ENCODE data around the gene TCF3. TPM values are rescaled to one million over a fixed set of nuclear protein-coding genes. Genes with fewer than 3 reads are reported as not detected.

The TCF3 gene
- total RNA-seq, 1 experiment from 2014 or later, result 208 TPM

DNA sequence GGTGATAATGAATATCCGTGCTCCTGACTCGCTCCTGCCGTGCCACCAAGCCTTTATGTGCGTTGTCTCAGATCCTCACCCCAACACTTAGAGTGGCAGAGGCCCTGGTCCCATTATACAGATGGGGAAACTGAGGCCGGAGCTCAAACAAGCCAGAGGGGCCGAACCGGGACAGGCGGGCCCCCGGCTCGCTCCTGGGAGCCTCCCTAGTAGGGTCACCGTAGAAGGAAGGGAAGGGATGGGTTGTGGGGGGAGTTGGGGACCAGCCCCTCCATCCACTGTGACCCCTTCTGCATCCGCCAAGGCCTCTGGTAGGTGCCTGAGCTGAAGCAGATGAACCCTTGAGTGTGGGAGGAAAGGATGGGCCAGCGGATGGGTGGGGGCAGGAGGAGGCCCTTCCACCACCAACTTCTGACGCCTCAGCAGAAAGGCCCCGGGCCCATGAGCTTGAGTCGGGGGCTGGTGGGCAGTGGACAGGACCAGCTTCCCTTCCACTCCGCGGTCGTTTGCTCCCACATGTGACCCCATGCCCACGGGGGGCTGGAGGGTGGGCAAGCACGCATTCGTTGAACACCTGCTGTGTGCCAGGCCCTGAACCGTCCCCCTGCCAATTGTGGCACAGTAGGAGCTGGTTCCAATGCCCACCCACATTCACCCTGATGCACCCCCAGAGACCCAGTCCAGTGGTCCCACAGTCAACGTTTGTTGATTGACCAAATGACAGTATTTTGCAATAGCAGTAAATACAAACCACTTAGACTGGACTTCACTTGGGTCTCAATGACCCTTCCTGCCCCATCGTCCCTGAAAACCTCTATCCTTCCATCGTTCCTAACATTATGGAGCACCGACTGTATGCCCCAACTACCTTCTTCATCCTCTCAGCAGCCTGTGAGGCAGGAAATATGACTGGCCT, 24.2 kb upstream of the TCF3 start:
- RAD21 ChIA-PET (ENCODE audit: low non-redundant PET in 1 of 2, low total read pairs in 2 of 2, uncharacterized antibody in 2 of 2, unreplicated experiment in 2 of 2), result no interaction called here
- DNase-seq (ENCODE audit: low read depth, low spot score) (no peak), ATAC-seq (no peak)
- TF ChIP-seq RAD21 (IDR thresholded peaks at IDR 0.05; ENCODE audit: low read depth) (no peak), ZFX (IDR thresholded peaks at IDR 0.05) (no peak), SIN3A (IDR thresholded peaks at IDR 0.05; ENCODE audit: low read depth) (no peak), ELF1 (IDR thresholded peaks at IDR 0.05; ENCODE audit: borderline replicate concordance, low read depth) (no peak), YY1 (IDR thresholded peaks at IDR 0.05; ENCODE audit: extremely low read depth, insufficient replicate concordance, low read depth, low read length) (no peak), JUND (IDR thresholded peaks at IDR 0.05) (no peak), EZH2phosphoT487 (IDR thresholded peaks at IDR 0.05; ENCODE audit: borderline replicate concordance) (no peak)
- Histone ChIP-seq H2AFZ (ENCODE audit: low read depth, low read length, poor library complexity, severe bottlenecking) (no peak overlapping the region), H3K4me3 (replicated peaks in 1 of 2; ENCODE audit: low read depth in 1 of 2, low read length in 2 of 2) (0 out of 4 replicates have a peak overlapping the region, but pooled peaks of 1 of the 2 experiments have one; percentile 50), H4K20me1 (ENCODE audit: insufficient read depth) (no peaks in the 10 kb centered on the region), H3K9me3 (ENCODE audit: control insufficient read depth in 1 of 2, insufficient read depth in 1 of 2, low read depth in 1 of 2, low read length in 2 of 2) (no peaks in the 10 kb centered on the region), H3K79me2 (ENCODE audit: insufficient read depth, low read length) (no peaks in the 10 kb centered on the region), H3K27ac (ENCODE audit: low read depth, low read length) (no peak overlapping the region), H3K4me2 (ENCODE audit: low read length) (peak overlapping the region; percentile 79), H3K4me1 (ENCODE audit: control insufficient read depth in 1 of 2, insufficient read depth in 2 of 2, low read length in 2 of 2) (peaks cover 4 to 43% of the 10 kb centered on the region in 2 experiments; a peak in 3 of 4 replicates), H3K27me3 (ENCODE audit: insufficient read depth, low read length) (no peaks in the 10 kb centered on the region), H3K9ac (ENCODE audit: low read length) (no peak overlapping the region; the same call in 1 of the 2 replicates), H3K36me3 (ENCODE audit: control insufficient read depth in 1 of 2, insufficient read depth in 2 of 2, low read length in 2 of 2) (no peaks in the 10 kb centered on the region), H3K9me2 (ENCODE audit: insufficient read depth) (no peaks in the 10 kb centered on the region)
- intact Hi-C loops (cut with micrococcal nuclease), result no loop called here
- POLR2A ChIA-PET, result no interaction called here
- CTCF ChIA-PET, result no interaction called here
- no TSS peak for BruUV-seq (replicated peaks)

DNA sequence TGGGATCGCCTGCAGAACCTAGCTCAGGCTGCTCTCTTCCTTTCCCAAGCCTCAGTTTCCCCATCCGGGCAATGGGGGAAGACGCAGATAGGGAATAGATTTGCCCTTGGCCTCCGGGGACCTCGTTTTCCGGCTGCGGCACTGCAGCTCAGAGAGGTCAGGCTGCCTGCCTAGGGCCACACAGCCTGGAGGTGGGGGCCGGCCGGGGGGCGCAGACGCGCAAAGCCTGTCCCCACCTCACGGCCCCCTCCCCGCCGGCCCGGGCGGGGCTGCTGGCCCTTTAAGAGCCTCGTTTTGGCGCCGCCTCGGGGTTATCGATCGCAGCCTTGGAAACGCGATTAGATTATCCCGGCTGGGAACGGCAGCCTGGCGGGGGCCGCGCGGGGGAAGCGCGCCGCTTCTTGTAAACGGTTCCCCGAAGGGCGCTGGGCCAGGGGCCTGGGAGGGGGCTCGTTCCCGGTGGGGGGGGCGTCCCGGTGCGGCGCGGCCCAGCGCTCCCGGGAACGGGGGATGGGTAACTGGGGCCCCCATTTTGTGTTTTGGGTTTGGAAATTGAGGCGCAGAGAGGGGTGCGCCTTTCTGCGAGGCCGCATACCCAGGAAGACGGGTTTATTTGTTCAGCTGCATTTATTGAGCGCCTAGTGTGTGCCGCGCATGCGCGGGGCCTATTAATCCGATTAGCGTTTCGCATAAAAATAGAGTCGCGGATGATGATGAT, 23.4 kb upstream of the TCF3 start:
- H3K9ac ChIP-seq (ENCODE audit: low read length), result peak overlapping the region; percentile 32; the same call in 1 of the 2 replicates
- no peaks in the 10 kb centered on the region for H3K9me2 ChIP-seq (ENCODE audit: insufficient read depth)
- H2AFZ ChIP-seq (ENCODE audit: low read depth, low read length, poor library complexity, severe bottlenecking), result peak overlapping the region; percentile 88
- RAD21 ChIA-PET (ENCODE audit: low non-redundant PET in 1 of 2, low total read pairs in 2 of 2, uncharacterized antibody in 2 of 2, unreplicated experiment in 2 of 2), result no interaction called here
- no peak for ATAC-seq
- peaks cover 4 to 47% of the 10 kb centered on the region in 2 experiments; a peak in 3 of 4 replicates for H3K4me1 ChIP-seq (ENCODE audit: control insufficient read depth in 1 of 2, insufficient read depth in 2 of 2, low read length in 2 of 2)
- H3K79me2 ChIP-seq (ENCODE audit: insufficient read depth, low read length), result no peaks in the 10 kb centered on the region
- H4K20me1 ChIP-seq (ENCODE audit: insufficient read depth), result no peaks in the 10 kb centered on the region
- H3K27ac ChIP-seq (ENCODE audit: low read depth, low read length), result no peak overlapping the region
- no peaks in the 10 kb centered on the region for H3K36me3 ChIP-seq (ENCODE audit: control insufficient read depth in 1 of 2, insufficient read depth in 2 of 2, low read length in 2 of 2)
- POLR2A ChIA-PET, result no interaction called here
- no TSS peak for BruUV-seq (replicated peaks)
- peak overlapping the region; percentile 79 for H3K4me2 ChIP-seq (ENCODE audit: low read length)
- peak overlapping the region; percentile 23 to 50 for H3K4me3 ChIP-seq (replicated peaks in 1 of 2; ENCODE audit: low read depth in 1 of 2, low read length in 2 of 2)
- intact Hi-C loops (cut with micrococcal nuclease), result no loop called here
- CTCF ChIA-PET, result interaction anchor here (1.1 to 1.2 kb wide), 2 partner anchors 118 to 130 kb away, joined by 3 to 4 read pairs; no protein-coding TSS in a partner anchor
- no peaks in the 10 kb centered on the region for H3K9me3 ChIP-seq (ENCODE audit: control insufficient read depth in 1 of 2, insufficient read depth in 1 of 2, low read depth in 1 of 2, low read length in 2 of 2)
- H3K27me3 ChIP-seq (ENCODE audit: insufficient read depth, low read length), result no peaks in the 10 kb centered on the region
- DNase-seq (ENCODE audit: low read depth, low spot score), result no peak
- TF ChIP-seq FOSL1 (IDR thresholded peaks at IDR 0.05; ENCODE audit: low read depth) (no peak), POLR2A (IDR thresholded peaks at IDR 0.05; ENCODE audit: borderline replicate concordance, extremely low read depth, insufficient read depth, insufficient read length) (no peak), SP1 (IDR thresholded peaks at IDR 0.05; ENCODE audit: low read depth) (no peak), TCF7L2 (IDR thresholded peaks at IDR 0.05; ENCODE audit: borderline replicate concordance, extremely low read depth, insufficient read depth, insufficient read length) (no peak), CBX3 (IDR thresholded peaks at IDR 0.05; ENCODE audit: low read depth) (no peak)
- TF ChIP-seq, protein P1, sequence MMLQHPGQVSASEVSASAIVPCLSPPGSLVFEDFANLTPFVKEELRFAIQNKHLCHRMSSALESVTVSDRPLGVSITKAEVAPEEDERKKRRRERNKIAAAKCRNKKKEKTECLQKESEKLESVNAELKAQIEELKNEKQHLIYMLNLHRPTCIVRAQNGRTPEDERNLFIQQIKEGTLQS (IDR thresholded peaks at IDR 0.05), result no peak
- TF ChIP-seq, protein P2, sequence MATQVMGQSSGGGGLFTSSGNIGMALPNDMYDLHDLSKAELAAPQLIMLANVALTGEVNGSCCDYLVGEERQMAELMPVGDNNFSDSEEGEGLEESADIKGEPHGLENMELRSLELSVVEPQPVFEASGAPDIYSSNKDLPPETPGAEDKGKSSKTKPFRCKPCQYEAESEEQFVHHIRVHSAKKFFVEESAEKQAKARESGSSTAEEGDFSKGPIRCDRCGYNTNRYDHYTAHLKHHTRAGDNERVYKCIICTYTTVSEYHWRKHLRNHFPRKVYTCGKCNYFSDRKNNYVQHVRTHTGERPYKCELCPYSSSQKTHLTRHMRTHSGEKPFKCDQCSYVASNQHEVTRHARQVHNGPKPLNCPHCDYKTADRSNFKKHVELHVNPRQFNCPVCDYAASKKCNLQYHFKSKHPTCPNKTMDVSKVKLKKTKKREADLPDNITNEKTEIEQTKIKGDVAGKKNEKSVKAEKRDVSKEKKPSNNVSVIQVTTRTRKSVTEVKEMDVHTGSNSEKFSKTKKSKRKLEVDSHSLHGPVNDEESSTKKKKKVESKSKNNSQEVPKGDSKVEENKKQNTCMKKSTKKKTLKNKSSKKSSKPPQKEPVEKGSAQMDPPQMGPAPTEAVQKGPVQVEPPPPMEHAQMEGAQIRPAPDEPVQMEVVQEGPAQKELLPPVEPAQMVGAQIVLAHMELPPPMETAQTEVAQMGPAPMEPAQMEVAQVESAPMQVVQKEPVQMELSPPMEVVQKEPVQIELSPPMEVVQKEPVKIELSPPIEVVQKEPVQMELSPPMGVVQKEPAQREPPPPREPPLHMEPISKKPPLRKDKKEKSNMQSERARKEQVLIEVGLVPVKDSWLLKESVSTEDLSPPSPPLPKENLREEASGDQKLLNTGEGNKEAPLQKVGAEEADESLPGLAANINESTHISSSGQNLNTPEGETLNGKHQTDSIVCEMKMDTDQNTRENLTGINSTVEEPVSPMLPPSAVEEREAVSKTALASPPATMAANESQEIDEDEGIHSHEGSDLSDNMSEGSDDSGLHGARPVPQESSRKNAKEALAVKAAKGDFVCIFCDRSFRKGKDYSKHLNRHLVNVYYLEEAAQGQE (IDR thresholded peaks at IDR 0.05; ENCODE audit: low read depth), result no peak

Data from HCT116 (cell line).